Choroid plexus epithelial cell (primary cell): Measurements from ENCODE around the gene KCNJ15.
A peak's percentile ranks its signal among the peaks of the same experiment; 100 is the strongest.

ENCODE experiments used
- DNase-seq: peaks from one replicate; pipeline ENCODE4 v3.0.0-alpha.2; 2010; ENCODE audit warnings: low read depth
- H3K4me3 ChIP-seq: 2 replicates; pipeline ENCODE4 v1.5.1; 2011; ENCODE audit warnings: low read depth, mild to moderate bottlenecking, control low read depth, low read length, moderate library complexity
- CTCF ChIP-seq: conservative IDR thresholded peaks from 2 replicates; pipeline ENCODE4 v1.5.1; 2011; ENCODE audit warnings: low read depth, mild to moderate bottlenecking, control low read depth, inconsistent platforms, low read length, moderate library complexity

The KCNJ15 gene

GRCh38 chr21:38282921-38283320, 26.1 kb downstream of the KCNJ15 start:
- H3K4me3 ChIP-seq = no peak overlapping the region
- DNase-seq = peak; percentile 79

GRCh38 chr21:38284216-38284615, 27.4 kb downstream of the KCNJ15 start:
- no peak overlapping the region for H3K4me3 ChIP-seq
- DNase-seq = no peak
- TF ChIP-seq CTCF = no peak

More at GRCh38 chr21:38282921-38283320, 26.1 kb downstream of the KCNJ15 start:
- TF ChIP-seq CTCF = no peak

GRCh38 chr21:38286739-38287471, 30.1 kb downstream of the KCNJ15 start:
- TF ChIP-seq CTCF = no peak
- no peak for DNase-seq
- no peak overlapping the region for H3K4me3 ChIP-seq

GRCh38 chr21:38287476-38287875, 30.7 kb downstream of the KCNJ15 start:
- DNase-seq = no peak
- TF ChIP-seq CTCF = no peak
- no peak overlapping the region for H3K4me3 ChIP-seq

- DNase-seq = peak; percentile 99
- no peak overlapping the region for H3K4me3 ChIP-seq
- no peak for TF ChIP-seq CTCF
Measured at GRCh38 chr21:38289705-38290485, 33.1 kb downstream of the KCNJ15 start.

GRCh38 chr21:38290809-38291208, 34.0 kb downstream of the KCNJ15 start:
- H3K4me3 ChIP-seq = no peak overlapping the region
- no peak for TF ChIP-seq CTCF

More at GRCh38 chr21:38290809-38291208, 34.0 kb downstream of the KCNJ15 start:
- DNase-seq = no peak
